Measurements from ENCODE around the gene PLIN1.

DNA sequence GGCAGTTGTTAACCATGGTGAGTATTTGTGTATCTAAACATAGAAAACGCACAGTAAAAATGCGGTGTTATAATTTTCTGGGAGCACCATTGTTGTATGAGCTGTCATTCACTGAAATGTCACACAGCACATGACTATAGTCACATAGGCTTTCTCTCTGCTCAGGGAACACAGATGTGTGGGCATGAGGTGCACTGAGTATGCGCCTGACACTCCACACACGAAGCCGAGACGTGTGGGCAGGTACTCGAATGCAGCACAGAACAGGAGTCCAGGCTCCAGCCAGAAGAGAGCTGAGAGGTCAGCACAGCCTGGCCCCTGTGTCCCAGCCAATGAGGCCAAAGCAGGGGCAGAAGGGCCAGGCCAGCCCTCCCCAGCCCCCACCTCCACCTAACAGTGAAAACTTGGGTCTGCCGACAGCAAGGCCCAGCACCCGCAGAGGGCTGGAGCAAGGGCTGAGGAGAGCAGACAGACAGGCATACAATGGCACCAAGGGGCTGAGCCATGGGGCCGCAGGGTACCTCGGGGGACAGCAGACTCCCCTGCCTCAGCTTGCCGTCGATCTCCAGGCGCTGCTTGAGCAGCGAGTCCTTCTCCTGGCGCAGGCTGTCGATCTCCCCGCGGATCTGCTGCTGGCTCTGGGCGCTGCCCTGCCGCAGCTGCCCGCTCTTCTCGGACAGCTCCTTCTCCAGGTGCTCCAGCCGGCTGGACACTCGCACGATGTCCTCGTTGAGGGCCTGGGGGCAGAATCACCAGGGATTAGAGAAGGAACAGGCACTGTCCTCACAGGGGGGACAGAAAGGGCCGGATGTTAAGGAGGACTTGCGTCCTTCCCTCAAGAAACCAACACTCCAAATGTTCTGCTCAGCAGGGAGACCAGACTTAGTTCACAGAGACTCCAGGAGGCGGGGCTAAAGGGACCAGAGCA, 47.9 kb downstream of the PLIN1 start:
- TF ChIP-seq, protein P1, sequence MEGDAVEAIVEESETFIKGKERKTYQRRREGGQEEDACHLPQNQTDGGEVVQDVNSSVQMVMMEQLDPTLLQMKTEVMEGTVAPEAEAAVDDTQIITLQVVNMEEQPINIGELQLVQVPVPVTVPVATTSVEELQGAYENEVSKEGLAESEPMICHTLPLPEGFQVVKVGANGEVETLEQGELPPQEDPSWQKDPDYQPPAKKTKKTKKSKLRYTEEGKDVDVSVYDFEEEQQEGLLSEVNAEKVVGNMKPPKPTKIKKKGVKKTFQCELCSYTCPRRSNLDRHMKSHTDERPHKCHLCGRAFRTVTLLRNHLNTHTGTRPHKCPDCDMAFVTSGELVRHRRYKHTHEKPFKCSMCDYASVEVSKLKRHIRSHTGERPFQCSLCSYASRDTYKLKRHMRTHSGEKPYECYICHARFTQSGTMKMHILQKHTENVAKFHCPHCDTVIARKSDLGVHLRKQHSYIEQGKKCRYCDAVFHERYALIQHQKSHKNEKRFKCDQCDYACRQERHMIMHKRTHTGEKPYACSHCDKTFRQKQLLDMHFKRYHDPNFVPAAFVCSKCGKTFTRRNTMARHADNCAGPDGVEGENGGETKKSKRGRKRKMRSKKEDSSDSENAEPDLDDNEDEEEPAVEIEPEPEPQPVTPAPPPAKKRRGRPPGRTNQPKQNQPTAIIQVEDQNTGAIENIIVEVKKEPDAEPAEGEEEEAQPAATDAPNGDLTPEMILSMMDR (conservative IDR thresholded peaks at IDR 0.05; ENCODE audit: low read depth, low read length) = no peak
- no peak for TF ChIP-seq EZH2 (IDR thresholded peaks at IDR 0.05; ENCODE audit: borderline replicate concordance, low read depth, low read length, poor library complexity, severe bottlenecking)
